ENCODE measurements around the gene MLXIP.

DNA sequence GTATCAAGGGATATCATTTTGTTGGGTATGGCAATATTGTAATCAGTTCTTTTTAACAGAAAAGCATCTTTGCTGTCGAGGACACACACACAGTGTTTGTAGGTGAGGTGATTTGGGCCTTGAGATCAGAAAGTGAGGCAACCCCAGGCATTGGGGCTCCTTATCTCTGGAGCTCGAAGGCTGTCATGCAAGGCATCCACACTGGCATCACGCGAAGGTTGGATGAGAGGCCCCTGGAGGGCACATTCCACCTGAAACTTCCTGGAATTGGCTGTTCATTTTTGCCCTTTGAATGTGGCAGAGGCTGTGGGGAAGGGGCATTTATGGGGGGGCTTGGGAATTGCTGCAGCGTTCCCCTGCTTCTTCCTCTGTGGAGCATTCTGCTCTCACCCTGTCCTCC is 49.9 kb downstream of the MLXIP start:
- TF ChIP-seq, protein P1, sequence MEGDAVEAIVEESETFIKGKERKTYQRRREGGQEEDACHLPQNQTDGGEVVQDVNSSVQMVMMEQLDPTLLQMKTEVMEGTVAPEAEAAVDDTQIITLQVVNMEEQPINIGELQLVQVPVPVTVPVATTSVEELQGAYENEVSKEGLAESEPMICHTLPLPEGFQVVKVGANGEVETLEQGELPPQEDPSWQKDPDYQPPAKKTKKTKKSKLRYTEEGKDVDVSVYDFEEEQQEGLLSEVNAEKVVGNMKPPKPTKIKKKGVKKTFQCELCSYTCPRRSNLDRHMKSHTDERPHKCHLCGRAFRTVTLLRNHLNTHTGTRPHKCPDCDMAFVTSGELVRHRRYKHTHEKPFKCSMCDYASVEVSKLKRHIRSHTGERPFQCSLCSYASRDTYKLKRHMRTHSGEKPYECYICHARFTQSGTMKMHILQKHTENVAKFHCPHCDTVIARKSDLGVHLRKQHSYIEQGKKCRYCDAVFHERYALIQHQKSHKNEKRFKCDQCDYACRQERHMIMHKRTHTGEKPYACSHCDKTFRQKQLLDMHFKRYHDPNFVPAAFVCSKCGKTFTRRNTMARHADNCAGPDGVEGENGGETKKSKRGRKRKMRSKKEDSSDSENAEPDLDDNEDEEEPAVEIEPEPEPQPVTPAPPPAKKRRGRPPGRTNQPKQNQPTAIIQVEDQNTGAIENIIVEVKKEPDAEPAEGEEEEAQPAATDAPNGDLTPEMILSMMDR (IDR thresholded peaks at IDR 0.05) = no peak
- TF ChIP-seq POLR2A (IDR thresholded peaks at IDR 0.05; ENCODE audit: low read depth) = no peak
